WTC11 (cell line): ENCODE results near the gene OVAAL.

Experiments used
- CREB1 ChIP-seq: sonication (generic); formaldehyde crosslinking; IDR thresholded peaks from 2 replicates; pipeline ENCODE4 v1.8.0; 2023; ENCODE audit warnings: mild to moderate bottlenecking, missing genetic modification reagents
- CTCF ChIP-seq: fragments of 200-600 bp; IDR thresholded peaks from 2 replicates; pipeline ENCODE4 v1.8.0; 2022; ENCODE audit warnings: antibody characterized with exemption
- FOXP4 ChIP-seq: sonication (generic); formaldehyde crosslinking; IDR thresholded peaks from 2 replicates; pipeline ENCODE4 v1.8.0; 2022; ENCODE audit warnings: mild to moderate bottlenecking, missing genetic modification reagents
- JUN ChIP-seq: sonication (generic); formaldehyde crosslinking; IDR thresholded peaks from 2 replicates; pipeline ENCODE4 v1.8.0; 2023; ENCODE audit warnings: mild to moderate bottlenecking, missing genetic modification reagents
- KAT7 ChIP-seq: sonication (generic); formaldehyde crosslinking; IDR thresholded peaks from 2 replicates; pipeline ENCODE4 v1.8.1; 2023; ENCODE audit warnings: missing genetic modification reagents, mild to moderate bottlenecking, borderline replicate concordance
- MLX ChIP-seq: sonication (generic); formaldehyde crosslinking; IDR thresholded peaks from 2 replicates; pipeline ENCODE4 v1.8.1; 2023; ENCODE audit warnings: mild to moderate bottlenecking, missing genetic modification reagents, moderate library complexity
- MXD4 ChIP-seq: fragments of 250-450 bp; sonication (Bioruptor Pico); IDR thresholded peaks from 2 replicates; pipeline ENCODE4 v1.8.0; 2021; ENCODE audit warnings: mild to moderate bottlenecking, moderate library complexity, borderline replicate concordance
- SMAD3 ChIP-seq: sonication (generic); formaldehyde crosslinking; IDR thresholded peaks from 2 replicates; pipeline ENCODE4 v1.8.0; 2022; ENCODE audit warnings: missing genetic modification reagents, mild to moderate bottlenecking, borderline replicate concordance
- SMAD4 ChIP-seq: sonication (generic); formaldehyde crosslinking; IDR thresholded peaks from 2 replicates; pipeline ENCODE4 v1.8.0; 2022; ENCODE audit warnings: mild to moderate bottlenecking, missing genetic modification reagents
- TCF7 ChIP-seq: sonication (generic); formaldehyde crosslinking; IDR thresholded peaks from 2 replicates; pipeline ENCODE4 v1.8.0; 2022; ENCODE audit warnings: mild to moderate bottlenecking, low read depth, missing genetic modification reagents, moderate library complexity
- TEAD1 ChIP-seq: sonication (generic); formaldehyde crosslinking; IDR thresholded peaks from 2 replicates; pipeline ENCODE4 v1.8.0; 2022; ENCODE audit warnings: mild to moderate bottlenecking, missing genetic modification reagents
- ZNF232 ChIP-seq: sonication (generic); formaldehyde crosslinking; IDR thresholded peaks from 2 replicates; pipeline ENCODE4 v1.8.0; 2022; ENCODE audit warnings: mild to moderate bottlenecking, missing genetic modification reagents
- ZNF263 ChIP-seq: sonication (generic); formaldehyde crosslinking; IDR thresholded peaks from 2 replicates; pipeline ENCODE4 v1.8.1; 2022; ENCODE audit warnings: low read depth, mild to moderate bottlenecking, moderate library complexity, missing genetic modification reagents
- TF ChIP-seq, protein P1 (sequence below): sonication (generic); formaldehyde crosslinking; IDR thresholded peaks from 2 replicates; pipeline ENCODE4 v1.8.1; 2023; ENCODE audit warnings: mild to moderate bottlenecking, moderate library complexity, missing genetic modification reagents

DNA sequence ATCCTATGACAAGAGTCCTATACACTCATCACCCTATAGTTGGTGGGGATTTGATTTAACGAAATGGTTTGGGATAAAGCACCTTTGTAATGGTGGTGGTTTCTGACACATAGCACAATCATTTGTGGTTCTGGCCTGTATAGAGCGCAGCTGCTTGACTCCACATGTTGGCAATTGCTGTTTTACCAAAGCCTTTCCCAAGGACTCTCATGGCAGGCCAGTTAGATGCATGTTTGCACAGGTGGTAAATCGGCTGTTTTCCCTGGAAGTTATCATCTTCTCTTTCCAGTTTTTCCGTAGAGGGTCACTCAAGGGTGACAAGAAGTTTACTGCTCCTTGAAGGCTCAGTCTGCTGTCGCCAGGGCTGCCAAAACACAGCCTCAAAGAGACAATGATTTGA, 56.0 kb downstream of the OVAAL start:
- TF ChIP-seq CREB1 (CRISPR knock-in tag), result no peak
- no peak for TF ChIP-seq KAT7 (CRISPR knock-in tag)
- TF ChIP-seq CTCF, result no peak
- TF ChIP-seq, protein P1, sequence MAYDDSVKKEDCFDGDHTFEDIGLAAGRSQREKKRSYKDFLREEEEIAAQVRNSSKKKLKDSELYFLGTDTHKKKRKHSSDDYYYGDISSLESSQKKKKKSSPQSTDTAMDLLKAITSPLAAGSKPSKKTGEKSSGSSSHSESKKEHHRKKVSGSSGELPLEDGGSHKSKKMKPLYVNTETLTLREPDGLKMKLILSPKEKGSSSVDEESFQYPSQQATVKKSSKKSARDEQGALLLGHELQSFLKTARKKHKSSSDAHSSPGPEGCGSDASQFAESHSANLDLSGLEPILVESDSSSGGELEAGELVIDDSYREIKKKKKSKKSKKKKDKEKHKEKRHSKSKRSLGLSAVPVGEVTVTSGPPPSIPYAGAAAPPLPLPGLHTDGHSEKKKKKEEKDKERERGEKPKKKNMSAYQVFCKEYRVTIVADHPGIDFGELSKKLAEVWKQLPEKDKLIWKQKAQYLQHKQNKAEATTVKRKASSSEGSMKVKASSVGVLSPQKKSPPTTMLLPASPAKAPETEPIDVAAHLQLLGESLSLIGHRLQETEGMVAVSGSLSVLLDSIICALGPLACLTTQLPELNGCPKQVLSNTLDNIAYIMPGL (CRISPR knock-in tag), result no peak
- no peak for TF ChIP-seq MXD4 (CRISPR knock-in tag)
- no peak for TF ChIP-seq FOXP4
- TF ChIP-seq MLX (CRISPR knock-in tag), result no peak
- no peak for TF ChIP-seq SMAD3 (CRISPR knock-in tag)
- TF ChIP-seq ZNF263, result no peak
- TF ChIP-seq TEAD1 (CRISPR knock-in tag), result no peak
- no peak for TF ChIP-seq TCF7
- TF ChIP-seq ZNF232 (CRISPR knock-in tag), result no peak
- TF ChIP-seq JUN, result no peak
- TF ChIP-seq SMAD4 (CRISPR knock-in tag), result no peak
